Transverse colon (tissue), 4 donors: ENCODE data around the gene CSE1L.

ENCODE experiments used
- EP300 ChIP-seq: sonication (generic); formaldehyde crosslinking; IDR thresholded peaks from one replicate; pipeline ENCODE4 v1.6.1; 2017; ENCODE audit warnings: antibody characterized with exemption, low read depth
- POLR2A ChIP-seq: fragments of 450-650 bp; IDR thresholded peaks from one replicate; pipeline ENCODE4 v1.6.1; 2016; ENCODE audit warnings: antibody characterized with exemption, mild to moderate bottlenecking, moderate library complexity
- POLR2AphosphoS5 ChIP-seq, 3 donors: sonication (generic); formaldehyde crosslinking; IDR thresholded peaks; one replicate each; pipeline ENCODE4 v1.6.1; 2016; ENCODE audit warnings: antibody characterized with exemption in 3 of 3
- TF ChIP-seq, protein P1 (sequence below), 5 experiments: fragments of 200-600 bp in 3 of 5; fragments of 450-650 bp in 2 of 5; sonication (generic) in 3 of 5; IDR thresholded peaks; 1 replicate in 2 of 5; 2 replicates in 3 of 5; pipeline ENCODE4 v1.5.1; 2016 to 2017; ENCODE audit warnings: antibody characterized with exemption in 5 of 5, inconsistent platforms in 3 of 5, mild to moderate bottlenecking in 2 of 5, moderate library complexity in 1 of 5

DNA sequence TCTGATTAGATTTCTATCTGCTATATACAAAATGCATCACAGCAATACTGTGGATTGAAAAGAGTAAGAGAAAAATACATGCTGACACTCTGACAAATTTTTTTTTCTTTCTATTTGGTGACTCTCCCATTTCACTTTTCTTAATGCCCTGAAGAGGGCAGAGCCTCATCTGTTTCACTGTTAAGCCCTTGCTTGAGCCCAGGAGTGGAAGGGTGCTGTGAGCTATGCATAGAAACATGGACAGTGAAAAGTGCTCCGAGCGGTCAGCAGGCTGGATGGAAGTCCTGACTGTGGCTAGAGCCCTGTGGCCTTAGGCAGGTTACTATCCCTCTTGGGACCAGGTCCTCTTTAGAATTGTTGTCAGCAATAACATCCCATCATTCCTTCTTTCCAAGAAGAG is 17.4 kb upstream of the CSE1L start:
- TF ChIP-seq POLR2A (no peak), POLR2AphosphoS5 (IDR thresholded peaks at IDR 0.05) (no peak), EP300 (no peak)
- TF ChIP-seq, protein P1, sequence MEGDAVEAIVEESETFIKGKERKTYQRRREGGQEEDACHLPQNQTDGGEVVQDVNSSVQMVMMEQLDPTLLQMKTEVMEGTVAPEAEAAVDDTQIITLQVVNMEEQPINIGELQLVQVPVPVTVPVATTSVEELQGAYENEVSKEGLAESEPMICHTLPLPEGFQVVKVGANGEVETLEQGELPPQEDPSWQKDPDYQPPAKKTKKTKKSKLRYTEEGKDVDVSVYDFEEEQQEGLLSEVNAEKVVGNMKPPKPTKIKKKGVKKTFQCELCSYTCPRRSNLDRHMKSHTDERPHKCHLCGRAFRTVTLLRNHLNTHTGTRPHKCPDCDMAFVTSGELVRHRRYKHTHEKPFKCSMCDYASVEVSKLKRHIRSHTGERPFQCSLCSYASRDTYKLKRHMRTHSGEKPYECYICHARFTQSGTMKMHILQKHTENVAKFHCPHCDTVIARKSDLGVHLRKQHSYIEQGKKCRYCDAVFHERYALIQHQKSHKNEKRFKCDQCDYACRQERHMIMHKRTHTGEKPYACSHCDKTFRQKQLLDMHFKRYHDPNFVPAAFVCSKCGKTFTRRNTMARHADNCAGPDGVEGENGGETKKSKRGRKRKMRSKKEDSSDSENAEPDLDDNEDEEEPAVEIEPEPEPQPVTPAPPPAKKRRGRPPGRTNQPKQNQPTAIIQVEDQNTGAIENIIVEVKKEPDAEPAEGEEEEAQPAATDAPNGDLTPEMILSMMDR (IDR thresholded peaks at IDR 0.05), result peak in 1 of 5 experiments; percentile 5
